A549 treated with GW870086 at 1 μM for 4 hours (cell line): Measurements from ENCODE around the gene XCL1. TPM values are rescaled to one million over a fixed set of nuclear protein-coding genes. Genes with fewer than 3 reads are reported as not detected.

Experiments
- total RNA-seq: library from RNA; stranded (reverse); fragments of 200-300 nt; extraction: Qiagen RNA extraction; gene quantifications from 5 replicates; pipeline ENCODE4 v1.2.3, GENCODE V29; 2022; ENCODE audit warnings: low read depth

XCL1 gene, protein sequence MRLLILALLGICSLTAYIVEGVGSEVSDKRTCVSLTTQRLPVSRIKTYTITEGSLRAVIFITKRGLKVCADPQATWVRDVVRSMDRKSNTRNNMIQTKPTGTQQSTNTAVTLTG
- not detected in 5 replicates for total RNA-seq

GRCh38 chr1:168576245-168576688 is at the start of gene XCL1:
TSS of gene XCL1 (plus strand) at chr1:168576605. CDS start at chr1:168576638, 33 bp downstream.

GRCh38 chr1:168543840-168544498 is 32.4 kb upstream of the XCL1 start, which contains the start of gene XCL2:
TSS of gene XCL2 (minus strand) at chr1:168543997. CDS start at chr1:168543964, 33 bp downstream.

Other genes starting within 250 kb of the XCL1 start
- not detected in 5 replicates for gene XCL2, start 32.6 kb upstream of the XCL1 start, total RNA-seq
- not detected in 5 replicates for gene DPT, start 152.6 kb downstream of the XCL1 start, total RNA-seq